Stimulated activated CD8-positive, alpha-beta memory T cell treated with anti-CD3 and anti-CD28 coated beads, Interleukin-15, amount 100 ng/mL, for 1 hour (primary cell): ENCODE measurements around the gene MYH7.
"Not testable (repeated sequence)": the region's sequence is repeated elsewhere in the genome, so short reads cannot be mapped to it uniquely, and the experiment has no call there.

Experiments
- DNase-seq: peaks from one replicate; pipeline ENCODE4 v3.0.0-alpha.2; 2020; ENCODE audit warnings: low read depth

Gene MYH7

DNA sequence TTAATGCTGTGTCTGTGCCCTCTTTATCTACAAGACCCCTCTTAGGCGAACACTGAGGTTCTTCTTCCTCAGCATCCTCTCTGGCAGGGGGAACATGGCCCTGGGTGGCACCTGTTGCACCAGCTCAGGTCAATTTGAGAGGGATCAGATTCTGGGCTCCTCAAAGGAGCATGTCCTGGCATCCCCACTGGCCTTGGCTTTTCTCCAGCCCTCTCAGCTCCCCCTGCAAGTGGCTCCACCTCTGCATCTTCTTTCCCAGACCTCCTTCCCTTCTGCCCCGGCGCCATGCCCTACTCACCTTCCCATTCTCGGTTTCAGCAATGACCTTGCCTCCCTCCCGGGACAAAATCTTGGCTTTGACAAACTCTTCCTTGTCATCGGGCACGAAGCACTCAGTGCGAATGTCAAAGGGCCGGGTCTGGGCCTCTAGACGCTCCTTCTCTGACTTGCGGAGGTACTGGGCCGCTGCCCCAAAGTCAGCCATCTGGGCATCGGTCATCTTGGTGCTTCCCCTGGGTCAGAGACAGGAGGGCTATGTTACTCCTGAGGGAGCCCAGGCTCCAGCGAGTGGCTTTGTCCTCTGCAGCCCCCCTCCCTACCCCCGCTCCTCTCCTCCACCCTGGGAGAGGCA, 28.6 kb downstream of the MYH7 start:
- no peak for DNase-seq

DNA sequence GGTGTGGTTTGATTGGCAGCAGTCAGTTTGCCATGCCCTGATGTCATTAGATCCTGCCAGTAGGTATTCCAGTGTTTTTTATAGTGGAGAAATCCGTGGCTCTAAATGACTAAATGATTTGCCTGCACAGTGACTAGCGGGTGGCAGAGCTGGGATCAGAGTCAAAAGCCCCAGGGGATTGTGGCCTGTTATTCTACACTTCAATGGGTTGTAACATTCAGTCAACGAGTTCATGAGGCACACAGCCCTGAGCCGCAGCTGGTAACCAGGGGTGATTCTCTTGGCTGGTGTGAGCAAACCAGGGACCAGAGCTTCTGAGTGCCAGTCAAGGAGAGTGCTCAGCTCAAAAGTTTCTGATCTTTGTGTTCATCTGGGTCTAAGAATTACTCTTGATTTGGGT, 29.2 kb downstream of the MYH7 start:
- no peak for DNase-seq

DNA sequence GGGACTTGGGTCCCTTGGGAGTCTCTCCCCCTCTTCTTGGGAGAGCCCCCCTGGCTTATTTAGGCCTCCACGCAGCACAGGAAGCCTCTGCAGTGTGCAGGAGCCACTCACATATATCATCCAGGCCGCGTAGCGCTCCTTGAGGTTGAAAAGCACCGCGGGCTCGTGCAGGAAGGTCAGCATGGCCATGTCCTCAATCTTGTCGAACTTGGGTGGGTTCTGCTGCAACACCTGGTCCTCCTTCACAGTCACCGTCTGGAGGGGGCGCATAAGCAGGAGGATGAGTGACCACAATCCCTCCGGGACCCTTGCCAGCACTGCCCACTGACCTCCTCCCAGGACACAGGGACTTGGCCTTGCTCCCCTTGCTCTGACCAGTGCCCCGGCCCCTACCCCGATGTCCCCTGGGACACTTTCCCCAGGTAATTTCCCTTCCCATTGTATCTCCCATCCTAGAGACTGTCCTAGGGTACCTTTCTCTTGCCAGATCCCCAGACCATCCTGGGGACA, 29.9 kb downstream of the MYH7 start:
- no peak for DNase-seq

DNA sequence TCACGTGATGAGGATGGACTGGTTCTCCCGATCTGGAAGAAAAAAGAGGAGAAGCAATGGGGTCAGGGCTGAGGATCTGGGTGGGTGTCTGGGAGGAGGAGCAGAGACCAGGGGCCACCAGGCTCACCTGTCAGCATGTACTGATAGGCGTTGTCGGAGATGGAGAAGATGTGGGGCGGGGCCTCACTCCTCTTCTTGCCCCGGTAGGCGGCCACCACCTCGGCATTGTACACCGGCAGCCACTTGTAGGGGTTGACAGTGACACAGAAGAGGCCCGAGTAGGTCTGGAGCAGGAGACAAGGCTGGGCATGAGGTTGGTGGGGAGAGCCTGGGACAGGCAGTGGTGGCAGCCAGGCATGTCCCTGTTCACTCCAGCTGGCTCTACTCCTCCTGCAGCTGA, 30.4 kb downstream of the MYH7 start:
- DNase-seq: no peak

DNA sequence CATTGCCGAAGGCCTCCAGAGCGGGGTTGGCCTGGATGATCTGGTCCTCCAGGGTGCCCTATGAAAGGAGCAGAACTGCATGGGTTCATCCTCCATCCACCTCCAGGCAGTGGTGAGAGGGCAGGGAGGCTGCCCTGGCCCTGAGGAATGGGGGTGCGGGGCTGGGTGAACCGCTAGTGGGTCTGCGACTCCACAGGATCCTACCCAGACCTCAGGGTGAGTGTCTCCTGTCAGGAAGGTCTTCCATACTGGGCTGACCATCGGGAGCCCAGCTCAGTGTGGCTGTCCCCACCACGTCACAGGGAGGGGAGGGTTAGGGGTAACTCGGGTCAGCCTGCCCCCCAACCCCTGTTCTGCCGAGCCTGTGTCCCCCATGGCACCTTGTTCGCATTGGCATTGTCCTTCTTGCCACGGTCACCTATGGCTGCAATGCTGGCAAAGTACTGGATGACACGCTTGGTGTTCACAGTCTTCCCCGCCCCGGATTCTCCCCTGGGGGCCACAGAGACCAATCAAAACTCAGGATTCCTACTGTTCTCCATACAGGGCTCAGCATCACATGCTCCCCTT, 31.0 kb downstream of the MYH7 start:
- DNase-seq: no peak

DNA sequence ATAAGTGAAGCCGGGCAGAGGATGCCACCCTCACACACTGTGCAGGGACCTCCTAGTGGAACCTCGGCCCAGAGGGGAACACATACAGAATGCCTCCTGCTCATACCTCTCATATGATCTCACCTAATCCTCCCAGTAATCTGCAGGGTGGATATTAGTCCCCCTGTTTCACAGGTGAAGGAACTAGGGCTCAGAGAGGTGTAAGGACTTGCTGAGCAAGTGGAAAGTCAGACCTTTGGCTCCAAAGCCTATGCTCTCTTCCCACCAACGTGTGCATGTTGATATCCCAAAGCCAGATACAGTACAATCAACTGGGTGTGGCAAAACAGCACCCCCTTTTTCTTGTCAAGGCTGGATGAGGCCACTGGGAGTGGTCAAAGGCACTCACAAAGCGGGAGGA, 31.6 kb downstream of the MYH7 start:
- DNase-seq: no peak

DNA sequence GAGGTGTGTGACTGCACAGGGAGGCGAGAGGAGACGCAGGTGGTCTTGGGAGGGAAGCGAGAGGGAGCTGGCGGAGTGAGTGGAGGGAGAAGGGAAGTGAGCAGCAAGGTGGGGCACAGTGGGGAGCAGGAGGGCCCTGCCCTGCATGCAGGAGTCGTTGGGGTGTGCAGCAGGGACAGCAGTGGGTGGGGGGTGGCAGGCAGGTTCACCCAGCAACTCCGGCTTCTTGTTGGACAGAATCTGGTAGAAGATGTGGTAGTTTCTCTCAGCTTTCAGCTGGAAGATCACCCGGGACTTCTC, 32.4 kb downstream of the MYH7 start:
- DNase-seq: no peak

DNA sequence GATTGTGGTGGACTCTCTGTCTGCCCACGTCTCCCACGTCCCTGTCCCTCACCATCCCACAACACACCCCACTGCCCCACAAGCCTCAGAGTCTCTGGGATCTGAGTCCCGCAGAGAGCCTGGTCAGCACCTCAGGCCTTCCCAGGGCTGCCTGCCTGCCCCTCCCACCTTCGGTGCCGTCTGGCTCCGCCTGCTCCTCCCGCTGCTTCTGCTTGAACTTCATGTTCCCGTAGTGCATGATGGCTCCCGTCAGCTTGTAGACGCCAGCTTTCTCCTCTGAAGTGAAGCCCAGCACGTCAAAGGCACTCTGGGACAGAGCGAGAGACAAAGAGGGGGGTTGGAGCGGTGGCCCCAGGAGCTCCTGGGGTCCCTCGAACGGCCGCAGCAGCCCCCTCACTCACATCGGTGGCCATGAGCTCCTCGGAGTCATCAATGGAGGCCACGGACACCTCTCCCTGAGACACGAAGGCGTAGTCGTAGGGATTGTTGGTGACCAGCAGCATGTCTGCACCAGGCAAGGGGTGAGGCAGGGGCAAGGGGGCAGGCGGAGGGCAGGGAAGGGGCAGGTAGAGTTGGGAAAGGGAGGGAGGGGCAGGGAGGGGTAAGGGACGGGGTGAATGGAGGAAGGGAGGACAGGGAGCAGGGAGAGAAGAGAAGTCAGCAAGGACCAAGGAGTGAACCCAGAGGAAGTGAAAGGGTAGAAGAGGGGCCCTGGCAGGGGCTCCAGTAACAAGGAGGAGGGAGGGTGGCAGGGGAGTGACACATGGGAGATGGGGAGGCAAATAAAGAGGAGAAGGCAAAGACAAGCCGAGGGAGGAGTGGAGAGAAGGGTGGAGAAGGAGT, 32.9 kb downstream of the MYH7 start:
- DNase-seq: no peak

DNA sequence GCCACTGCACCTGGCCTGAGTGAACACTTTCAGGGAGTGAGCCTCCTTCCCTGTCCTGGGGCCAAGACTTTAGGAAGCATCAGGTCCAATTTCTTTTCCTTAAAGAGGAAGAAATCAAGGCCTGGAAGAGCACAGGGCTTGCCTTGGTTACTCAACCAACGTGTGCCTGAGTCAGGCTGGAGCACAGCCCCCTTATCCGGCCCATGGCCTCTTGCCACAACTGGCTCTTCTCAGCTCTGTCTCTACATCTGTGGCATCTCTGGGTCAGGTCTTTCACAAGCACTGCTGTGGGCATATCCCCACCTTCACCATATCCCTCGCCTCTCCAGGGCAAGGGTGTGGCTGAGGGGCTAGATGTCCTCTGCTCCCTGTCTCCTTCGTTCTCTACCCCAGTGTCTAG, 34.2 kb downstream of the MYH7 start:
- DNase-seq: no peak

DNA sequence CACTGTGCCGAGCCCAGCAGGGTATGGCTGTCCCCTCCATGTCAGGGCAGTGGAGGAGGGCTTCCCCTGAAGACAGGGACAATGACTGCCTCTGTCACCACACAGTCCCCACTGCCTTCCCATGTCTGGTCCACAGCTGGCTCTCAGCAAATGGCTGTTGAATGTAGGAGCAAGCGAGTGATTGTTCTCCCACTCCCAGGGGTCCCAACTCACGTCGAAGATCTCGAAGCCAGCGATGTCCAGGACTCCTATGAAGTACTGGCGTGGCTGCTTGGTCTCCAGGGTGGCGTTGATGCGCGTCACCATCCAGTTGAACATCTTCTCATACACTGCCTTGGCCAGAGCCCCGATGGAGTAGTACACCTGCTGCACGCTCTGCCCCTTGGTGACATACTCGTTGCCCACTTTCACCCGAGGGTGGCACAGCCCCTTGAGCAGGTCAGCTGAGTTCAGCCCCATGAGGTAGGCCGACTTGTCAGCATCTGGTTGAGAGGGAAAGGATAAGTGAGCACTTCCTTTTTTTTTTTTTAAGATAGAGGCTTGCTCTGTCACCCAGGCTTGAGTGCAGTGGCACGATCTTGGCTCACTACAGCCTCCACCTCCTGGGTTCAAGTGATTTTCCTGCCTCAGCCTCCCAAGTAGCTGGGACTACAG, 34.8 kb downstream of the MYH7 start:
- DNase-seq: not testable (repeated sequence)

DNA sequence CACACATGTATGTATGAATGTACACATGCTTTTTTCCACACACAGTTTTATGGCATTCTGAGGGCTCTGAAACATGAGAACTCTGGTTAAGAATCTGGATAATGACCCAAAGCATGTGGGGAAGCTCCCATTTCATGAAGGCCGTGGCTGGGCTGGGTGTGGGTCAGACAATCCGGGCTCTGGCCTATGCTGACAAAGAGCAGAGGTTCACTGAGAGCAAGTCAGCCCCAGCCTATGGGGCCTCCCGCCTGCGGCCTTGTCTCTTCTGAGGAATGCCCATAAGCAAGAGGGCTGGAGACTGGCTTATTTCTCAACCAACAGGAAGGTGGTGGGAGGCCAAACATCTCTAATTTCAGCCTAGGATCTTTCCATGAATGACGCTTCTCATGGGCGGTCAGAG, 35.9 kb downstream of the MYH7 start:
- no peak for DNase-seq

DNA sequence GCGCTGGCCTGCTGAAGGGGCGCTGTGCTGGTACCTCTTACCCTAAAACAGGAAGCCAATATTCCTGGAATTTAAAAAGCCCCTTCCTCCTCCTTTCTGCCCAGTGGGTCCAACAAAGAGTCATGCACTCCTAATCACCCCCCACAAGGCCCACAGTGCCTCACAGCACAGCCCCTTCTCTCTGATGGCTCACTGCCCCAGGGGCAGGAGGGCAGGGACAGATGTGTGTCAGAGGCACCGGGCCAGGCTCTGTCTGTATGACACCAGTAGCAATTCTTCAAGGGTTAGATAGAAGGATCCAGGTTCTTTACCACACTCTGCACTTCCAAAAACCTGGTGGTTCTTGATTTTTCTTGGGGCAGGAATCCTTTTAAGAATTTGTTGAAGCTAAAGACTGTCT, 36.3 kb downstream of the MYH7 start:
- no peak for DNase-seq

DNA sequence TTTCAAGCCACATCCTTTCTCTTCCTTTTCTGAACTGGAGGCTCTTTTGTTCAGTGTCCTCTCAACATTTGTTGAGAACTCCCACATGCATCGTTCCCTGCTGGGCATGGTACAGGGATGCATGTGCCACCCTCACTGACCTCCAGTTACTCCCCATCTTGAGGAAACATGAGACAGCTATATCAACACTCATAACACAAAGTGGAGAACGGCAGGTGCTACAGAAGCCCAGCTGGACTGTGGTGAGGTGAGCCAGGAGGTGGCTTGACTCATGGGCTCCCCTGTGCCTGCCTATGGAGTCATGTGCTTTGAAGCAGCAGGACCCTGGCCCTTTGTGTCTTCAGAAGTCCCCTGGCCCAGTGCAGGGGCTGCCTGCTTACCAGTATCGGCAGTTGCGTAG, 37.1 kb downstream of the MYH7 start:
- DNase-seq: no peak

DNA sequence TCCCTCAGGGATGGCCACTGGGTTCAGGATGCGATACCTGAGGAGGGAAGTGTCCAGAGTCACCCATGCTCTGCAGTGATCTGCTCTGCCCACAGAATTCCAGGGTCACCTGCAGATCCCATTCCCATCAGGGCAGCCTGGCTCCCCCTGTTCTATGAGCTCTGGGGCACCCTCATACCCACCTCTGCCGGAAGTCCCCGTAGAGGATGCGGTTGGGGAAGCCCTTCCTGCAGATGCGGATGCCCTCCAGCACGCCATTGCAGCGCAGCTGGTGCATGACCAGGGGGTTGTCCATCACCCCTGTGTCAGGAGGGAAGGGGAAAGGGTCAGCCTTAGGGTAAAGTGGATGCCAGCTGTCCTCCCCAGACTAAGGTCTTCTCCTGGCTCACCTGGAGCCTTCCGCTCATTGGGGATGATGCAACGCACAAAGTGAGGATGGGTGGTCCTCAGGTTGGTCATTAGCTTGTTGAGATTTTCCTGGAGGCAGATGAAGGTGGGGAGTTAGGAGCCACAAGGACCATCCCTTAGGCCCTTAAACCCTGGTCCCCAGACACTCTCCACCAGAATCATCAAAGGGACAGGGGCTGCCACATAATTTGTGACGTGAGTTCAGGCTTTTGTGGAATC, 38.6 kb downstream of the MYH7 start:
- DNase-seq: no peak

DNA sequence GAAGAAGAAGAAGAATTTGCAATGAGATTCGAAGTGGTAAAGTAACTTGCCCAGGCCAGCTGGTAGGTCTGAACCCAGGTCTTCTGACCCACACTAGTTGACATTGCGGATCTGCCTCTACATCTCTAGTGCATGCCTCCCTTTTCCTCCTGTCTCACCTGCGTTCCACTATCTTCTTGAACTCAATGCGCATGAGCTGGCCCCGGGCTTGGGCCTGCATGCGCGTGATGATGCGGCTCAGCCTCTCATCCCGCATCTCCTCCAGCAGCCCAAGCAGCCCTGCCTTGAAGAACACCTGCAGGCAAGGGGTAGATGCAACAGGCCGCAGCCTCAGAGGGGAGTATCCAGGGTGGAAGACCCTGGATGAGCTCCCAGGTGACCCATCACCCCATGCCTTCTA, 39.3 kb downstream of the MYH7 start:
- DNase-seq: no peak

DNA sequence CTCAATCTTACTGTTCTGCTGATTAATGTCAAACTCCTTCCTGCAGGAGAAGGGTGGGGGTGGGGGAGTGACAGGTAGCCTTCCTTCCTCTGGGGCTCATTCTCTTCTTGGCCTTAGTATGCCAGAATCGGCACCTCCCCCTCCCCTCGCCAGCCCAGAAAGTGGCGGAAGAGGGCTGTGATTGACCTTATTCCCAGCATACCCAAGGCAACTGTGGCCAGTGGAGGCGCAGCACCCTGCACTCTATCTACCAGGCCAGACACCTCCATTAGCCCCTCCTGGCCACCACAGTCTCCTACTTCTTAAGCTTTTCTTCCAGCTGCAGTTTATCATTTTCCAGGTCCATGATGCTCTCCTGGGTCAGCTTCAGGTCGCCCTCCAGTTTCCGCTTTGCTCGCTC, 42.8 kb downstream of the MYH7 start:
- no peak for DNase-seq

DNA sequence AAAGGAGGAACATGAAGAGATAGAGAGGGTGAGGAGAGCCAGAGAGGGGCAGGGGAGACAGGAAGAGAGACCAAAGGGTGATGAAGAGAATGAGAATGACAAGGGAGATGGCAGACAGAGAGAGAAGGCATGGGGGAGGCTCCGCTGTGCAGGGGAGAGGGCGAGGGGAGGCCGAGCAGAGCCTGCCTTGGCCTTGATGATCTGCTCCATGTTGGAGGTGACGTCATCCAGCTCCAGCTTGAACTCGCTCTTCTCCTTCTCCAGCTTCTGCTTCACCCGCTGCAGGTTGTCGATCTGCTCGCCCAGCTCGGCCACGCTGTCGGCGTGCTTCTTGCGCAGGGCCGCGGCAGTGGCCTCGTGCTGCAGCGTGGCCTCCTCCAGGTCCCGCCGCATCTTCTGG, 45.6 kb downstream of the MYH7 start:
- not testable (repeated sequence) for DNase-seq

DNA sequence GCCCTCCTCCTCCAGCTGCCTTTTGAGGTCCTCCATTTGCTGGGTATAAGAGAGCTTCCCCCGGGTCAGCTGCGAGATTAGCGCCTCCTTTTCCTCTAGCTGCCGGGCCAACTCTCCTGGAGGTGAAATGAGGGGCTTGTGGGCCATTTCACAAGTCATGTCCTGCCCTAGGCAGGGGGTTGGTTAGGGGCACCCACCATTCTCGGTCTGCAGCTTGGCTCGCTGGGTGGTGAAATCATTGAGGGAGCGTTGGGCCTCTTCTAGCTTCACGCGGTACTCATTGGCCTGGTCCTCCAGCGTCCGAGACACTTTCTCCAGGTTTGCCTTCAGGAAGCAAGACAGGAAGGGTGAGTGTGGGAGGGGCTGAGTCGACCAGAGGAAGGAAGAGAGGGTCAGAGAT, 46.1 kb downstream of the MYH7 start:
- DNase-seq: no peak

DNA sequence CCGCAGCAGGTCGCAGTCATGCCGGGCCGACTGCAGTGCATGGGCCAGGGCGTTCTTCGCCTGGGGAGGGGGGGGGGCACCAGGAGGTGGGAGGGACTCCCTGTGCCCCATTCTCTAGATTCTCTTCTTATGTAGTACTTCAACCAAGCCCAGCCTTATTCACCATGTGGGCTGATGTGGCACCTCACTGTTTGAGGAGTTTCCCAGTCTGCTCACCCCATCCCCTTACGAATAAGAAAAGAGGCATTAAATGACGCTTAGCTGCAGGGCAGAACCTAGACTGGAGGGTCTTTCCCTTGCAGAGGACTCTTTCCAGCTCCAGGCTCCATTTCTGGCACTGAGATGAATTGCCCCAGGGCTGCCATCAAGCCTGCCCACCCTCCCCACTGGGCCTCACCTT, 46.5 kb downstream of the MYH7 start:
- no peak for DNase-seq

DNA sequence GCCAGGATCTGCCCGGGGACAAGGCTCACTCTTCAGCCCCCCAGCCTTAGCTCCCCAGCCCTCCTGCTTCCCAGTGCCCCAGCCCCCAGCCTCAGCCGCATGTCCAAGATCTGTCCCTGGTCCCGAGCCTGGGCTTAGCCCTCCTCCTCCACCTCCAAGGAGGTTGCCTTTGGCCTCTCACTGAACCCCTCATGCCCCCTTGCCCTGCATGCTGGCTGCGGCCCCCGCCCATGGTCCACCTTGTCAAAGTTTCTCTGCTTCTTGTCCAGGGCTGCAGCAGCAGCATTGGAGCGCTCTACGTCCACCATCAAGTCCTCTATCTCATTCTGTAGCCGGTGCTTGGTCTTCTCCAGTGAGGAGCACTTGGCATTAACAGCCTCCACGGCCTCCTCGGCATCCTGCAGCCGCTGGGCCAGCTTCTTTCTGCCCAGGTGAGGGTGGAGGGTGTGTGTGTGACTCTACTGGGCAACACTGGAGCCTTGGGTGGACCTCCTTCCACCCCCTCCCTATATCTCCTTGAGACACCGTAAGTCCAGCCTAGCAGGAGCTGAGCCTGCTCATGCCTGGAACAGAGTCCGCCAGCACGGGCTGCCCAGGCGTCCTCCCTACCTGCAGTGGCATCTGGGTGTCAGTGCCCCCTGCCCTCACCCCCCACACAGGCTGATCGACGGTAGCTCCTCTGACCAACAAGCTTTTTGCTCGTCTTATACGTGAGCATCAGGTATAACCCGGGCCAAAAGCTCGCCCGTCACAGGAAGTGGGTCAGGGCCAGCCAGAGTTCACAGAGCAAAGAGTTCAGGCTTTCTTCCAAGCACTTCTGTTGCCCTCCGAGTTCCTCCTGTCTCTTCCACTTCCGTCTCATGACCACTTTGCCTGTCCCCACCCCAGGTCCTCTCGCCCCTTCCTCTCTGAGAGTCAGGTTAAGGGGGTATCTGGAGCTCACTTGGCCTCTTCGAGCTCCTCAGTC, 47.3 kb downstream of the MYH7 start:
- DNase-seq: no peak

DNA sequence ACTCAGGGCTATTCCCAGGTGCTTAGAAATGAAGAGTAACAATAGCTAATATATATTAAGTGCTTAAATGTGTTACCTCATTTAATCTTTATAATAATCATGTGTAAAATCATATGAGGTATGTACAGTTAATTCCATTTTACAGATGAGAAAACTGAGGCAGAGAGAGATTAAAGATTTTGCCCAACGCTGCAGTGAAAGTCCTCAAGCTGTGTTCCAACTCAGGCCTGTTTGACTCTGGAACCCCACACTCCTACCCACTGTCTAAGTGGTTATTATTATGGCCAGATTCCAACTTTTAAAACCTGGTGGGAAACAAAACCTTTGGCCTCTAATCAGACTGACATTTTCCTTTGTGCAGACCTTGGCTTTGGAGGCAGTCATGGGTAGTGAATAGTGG, 48.5 kb downstream of the MYH7 start:
- no peak for DNase-seq
